ENCODE data around the gene PDE11A. TPM values are rescaled to one million over a fixed set of nuclear protein-coding genes. Genes with fewer than 3 reads are reported as not detected.
A peak's percentile ranks its signal among the peaks of the same experiment; 100 is the strongest.

The PDE11A gene
- total RNA-seq, 1 donor from 2014 or later = 2.0 TPM

- DNase-seq (ENCODE audit: extremely low spot score, unreplicated experiment) = no peak
- Mint-ChIP-seq H3K36me3 (no peaks in the 10 kb centered on the region), H3K27me3 (no peaks in the 10 kb centered on the region), H3K4me1 (ENCODE audit: unreplicated experiment) (peaks cover 37% of the 10 kb centered on the region), H3K27ac (peak overlapping the region; percentile 50), H3K4me3 (no peak overlapping the region), H3K9me3 (no peaks in the 10 kb centered on the region)
- no peak for TF ChIP-seq CTCF (conservative IDR thresholded peaks at IDR 0.05)
Observed at GRCh38 chr2:177593402-177593801, 479.2 kb downstream of the PDE11A start.

GRCh38 chr2:177592945-177593344 is 479.6 kb downstream of the PDE11A start:
- Mint-ChIP-seq H3K4me3 (no peak overlapping the region), H3K27ac (no peak overlapping the region), H3K4me1 (ENCODE audit: unreplicated experiment) (peaks cover 33% of the 10 kb centered on the region), H3K27me3 (no peaks in the 10 kb centered on the region), H3K9me3 (no peaks in the 10 kb centered on the region), H3K36me3 (no peaks in the 10 kb centered on the region)
- TF ChIP-seq CTCF (conservative IDR thresholded peaks at IDR 0.05) = no peak
- DNase-seq (ENCODE audit: extremely low spot score, unreplicated experiment) = no peak

GRCh38 chr2:177592397-177592796 is 480.2 kb downstream of the PDE11A start:
- no peaks in the 10 kb centered on the region for H3K36me3 Mint-ChIP-seq
- no peak overlapping the region for H3K27ac Mint-ChIP-seq

GRCh38 chr2:177589186-177589585 is 483.4 kb downstream of the PDE11A start:
- Mint-ChIP-seq H3K4me3 (no peak overlapping the region), H3K9me3 (no peaks in the 10 kb centered on the region), H3K27me3 (no peaks in the 10 kb centered on the region), H3K36me3 (no peaks in the 10 kb centered on the region), H3K4me1 (ENCODE audit: unreplicated experiment) (peaks cover 28% of the 10 kb centered on the region), H3K27ac (no peak overlapping the region)
- TF ChIP-seq CTCF (conservative IDR thresholded peaks at IDR 0.05) = no peak
- DNase-seq (ENCODE audit: extremely low spot score, unreplicated experiment) = no peak

More at GRCh38 chr2:177592397-177592796, 480.2 kb downstream of the PDE11A start:
- no peak for DNase-seq (ENCODE audit: extremely low spot score, unreplicated experiment)
- Mint-ChIP-seq H3K4me1 (ENCODE audit: unreplicated experiment) (peaks cover 31% of the 10 kb centered on the region), H3K27me3 (no peaks in the 10 kb centered on the region), H3K9me3 (no peaks in the 10 kb centered on the region), H3K4me3 (no peak overlapping the region)
- no peak for TF ChIP-seq CTCF (conservative IDR thresholded peaks at IDR 0.05)

GRCh38 chr2:177588671-177589070 is 483.9 kb downstream of the PDE11A start:
- no peaks in the 10 kb centered on the region for H3K9me3 Mint-ChIP-seq
- no peak for DNase-seq (ENCODE audit: extremely low spot score, unreplicated experiment)
- no peak overlapping the region for H3K27ac Mint-ChIP-seq
- H3K4me1 Mint-ChIP-seq (ENCODE audit: unreplicated experiment) = peaks cover 23% of the 10 kb centered on the region
- TF ChIP-seq CTCF (conservative IDR thresholded peaks at IDR 0.05) = no peak
- no peaks in the 10 kb centered on the region for H3K36me3 Mint-ChIP-seq
- H3K27me3 Mint-ChIP-seq = no peaks in the 10 kb centered on the region
- no peak overlapping the region for H3K4me3 Mint-ChIP-seq

- H3K36me3 Mint-ChIP-seq = no peaks in the 10 kb centered on the region
- no peaks in the 10 kb centered on the region for H3K9me3 Mint-ChIP-seq
- peak overlapping the region; percentile 10 for H3K27ac Mint-ChIP-seq
- H3K4me1 Mint-ChIP-seq (ENCODE audit: unreplicated experiment) = peaks cover 10% of the 10 kb centered on the region
- no peak for TF ChIP-seq CTCF (conservative IDR thresholded peaks at IDR 0.05)
- no peak for DNase-seq (ENCODE audit: extremely low spot score, unreplicated experiment)
- H3K27me3 Mint-ChIP-seq = no peaks in the 10 kb centered on the region
- H3K4me3 Mint-ChIP-seq = peak overlapping the region; percentile 17
Observed at GRCh38 chr2:177587371-177587770, 485.2 kb downstream of the PDE11A start.

All from type B pancreatic cell (in vitro differentiated cells).